CD4-positive, alpha-beta T cell (primary cell): Measurements from ENCODE around the gene CAMTA1. TPM values are rescaled to one million over a fixed set of nuclear protein-coding genes. Genes with fewer than 3 reads are reported as not detected.

Experiments
- ATAC-seq: fragments of 200-7000 bp; cut with Tn5 transposase; one replicate; pipeline ENCODE4 v1.10.0; 2022; ENCODE audit warnings: mild to moderate bottlenecking; ENCODE audit not compliant: poor library complexity
- CTCF ChIA-PET: fragments of 350-600 bp; sonication (Branson Sonifier 250); formaldehyde crosslinking; loops from one replicate; lab custom pipeline; 2021; ENCODE audit warnings: antibody characterized with exemption, inconsistent platforms; lab: Charles Lee
- POLR2A ChIA-PET: fragments of 350-600 bp; sonication (Branson Sonifier 250); formaldehyde crosslinking; loops from one replicate; lab custom pipeline; 2021; ENCODE audit warnings: antibody characterized with exemption, inconsistent platforms; lab: Charles Lee
- DNase-seq, 14 experiments: peaks; one replicate each; pipeline ENCODE4 v3.0.0-alpha.2; 2013 to 2020; ENCODE audit warnings: mixed read lengths in 2 of 14
- H3K27ac ChIP-seq, 2 donors: one replicate each; pipeline versions ENCODE4 v1.5.1 to v1.7.0; 2013; ENCODE audit warnings: low read length in 2 of 2, low read depth in 1 of 2, mild to moderate bottlenecking in 1 of 2
- H3K27me3 ChIP-seq, 2 experiments: 1 replicate in 1 of 2; 2 replicates in 1 of 2; pipeline versions ENCODE4 v1.6.1 to v1.7.0; 2013; ENCODE audit warnings: low read length in 2 of 2, control low read depth in 1 of 2, mild to moderate bottlenecking in 1 of 2, moderate library complexity in 1 of 2; ENCODE audit not compliant: insufficient read depth in 2 of 2, control insufficient read depth in 1 of 2
- H3K36me3 ChIP-seq: one replicate; pipeline ENCODE4 v1.6.1; 2013; ENCODE audit warnings: low read length, control low read depth; ENCODE audit not compliant: insufficient read depth
- H3K4me1 ChIP-seq: one replicate; pipeline ENCODE4 v1.6.1; 2013; ENCODE audit warnings: low read length, control low read depth; ENCODE audit not compliant: insufficient read depth
- H3K4me3 ChIP-seq: one replicate; pipeline ENCODE4 v1.5.1; 2013; ENCODE audit warnings: mild to moderate bottlenecking, low read length, moderate library complexity
- H3K9me3 ChIP-seq, 2 experiments: 1 replicate in 1 of 2; 2 replicates in 1 of 2; pipeline versions ENCODE4 v1.6.1 to v1.7.0; 2013; ENCODE audit warnings: low read length in 2 of 2, mild to moderate bottlenecking in 2 of 2, control low read depth in 1 of 2, moderate library complexity in 1 of 2; ENCODE audit not compliant: control insufficient read depth in 1 of 2, insufficient read depth in 1 of 2
- H3K27ac Mint-ChIP-seq: one replicate; pipeline ENCODE4 v1.8.0; 2020; ENCODE audit warnings: mixed read lengths
- H3K27me3 Mint-ChIP-seq: one replicate; pipeline ENCODE4 v1.8.0; 2021; ENCODE audit warnings: mixed read lengths
- H3K36me3 Mint-ChIP-seq: one replicate; pipeline ENCODE4 v1.8.0; 2021; ENCODE audit warnings: low read depth, mixed read lengths
- H3K4me1 Mint-ChIP-seq: one replicate; pipeline ENCODE4 v1.8.0; 2021; ENCODE audit warnings: low read depth, mixed read lengths
- H3K4me3 Mint-ChIP-seq: one replicate; pipeline ENCODE4 v1.8.0; 2020; ENCODE audit warnings: mild to moderate bottlenecking, mixed read lengths
- H3K9me3 Mint-ChIP-seq: one replicate; pipeline ENCODE4 v1.8.0; 2020; ENCODE audit warnings: mixed read lengths
- CTCF ChIP-seq: fragments of 200-600 bp; IDR thresholded peaks from one replicate; pipeline ENCODE4 v1.8.0; 2022; ENCODE audit warnings: antibody characterized with exemption, mild to moderate bottlenecking
- intact Hi-C, 2 experiments: fragments of 100-400 bp; cut with DNase I in 1 of 2; cut with micrococcal nuclease in 1 of 2; formaldehyde crosslinking; loops; one replicate each; pipeline versions ENCODE4 v1.15.1 to v1.9.0; 2023 to 2025; cut with DNase I, micrococcal nuclease
- total RNA-seq, 174 experiments: library from RNA in 2 of 174; stranded (reverse) in 2 of 174; gene quantifications; one replicate each; pipeline ENCODE4 v1.2.3 and lab custom pipeline; 2021 to 2026

CAMTA1 gene
- total RNA-seq, 2 experiments from 2014 or later, result 38.6 to 39.3 TPM

- no peak for ATAC-seq
- Mint-ChIP-seq H3K27me3 (peaks cover 4% of the 10 kb centered on the region), H3K27ac (no peak overlapping the region), H3K4me3 (no peak overlapping the region), H3K36me3 (no peaks in the 10 kb centered on the region), H3K4me1 (no peaks in the 10 kb centered on the region), H3K9me3 (no peaks in the 10 kb centered on the region)
- H3K4me1 ChIP-seq, result no peaks in the 10 kb centered on the region
- POLR2A ChIA-PET, result no interaction called here
- H3K9me3 ChIP-seq, result peaks cover 0 to 4% of the 10 kb centered on the region in 2 experiments
- no peak overlapping the region for H3K27ac ChIP-seq
- no peaks in the 10 kb centered on the region for H3K36me3 ChIP-seq
- CTCF ChIA-PET, result no interaction called here
- no peak overlapping the region for H3K4me3 ChIP-seq
- no peaks in the 10 kb centered on the region for H3K27me3 ChIP-seq
- no peak for TF ChIP-seq CTCF
- intact Hi-C loops, result no loop called here
- no peak for DNase-seq
Observed at GRCh38 chr1:7558481-7558880, 773.2 kb downstream of the CAMTA1 start.

GRCh38 chr1:7558921-7559869 lies 773.9 kb downstream of the CAMTA1 start:
- Histone ChIP-seq H3K27ac (no peak overlapping the region), H3K27me3 (no peaks in the 10 kb centered on the region), H3K4me3 (no peak overlapping the region), H3K36me3 (no peaks in the 10 kb centered on the region), H3K4me1 (no peaks in the 10 kb centered on the region), H3K9me3 (peaks cover 0 to 4% of the 10 kb centered on the region in 2 experiments)
- Mint-ChIP-seq H3K27me3 (peaks cover 4% of the 10 kb centered on the region), H3K27ac (no peak overlapping the region), H3K4me1 (no peaks in the 10 kb centered on the region), H3K36me3 (no peaks in the 10 kb centered on the region), H3K9me3 (no peaks in the 10 kb centered on the region), H3K4me3 (no peak overlapping the region)
- DNase-seq (no peak), ATAC-seq (no peak)
- TF ChIP-seq CTCF, result no peak
- ChIA-PET POLR2A (no interaction called here), CTCF (no interaction called here)
- intact Hi-C loops, result no loop called here

GRCh38 chr1:7560128-7560527 lies 774.9 kb downstream of the CAMTA1 start:
- H3K9me3 Mint-ChIP-seq, result no peaks in the 10 kb centered on the region
- intact Hi-C loops, result no loop called here
- peaks cover 4% of the 10 kb centered on the region for H3K27me3 Mint-ChIP-seq
- ChIA-PET CTCF (no interaction called here), POLR2A (no interaction called here)
- Histone ChIP-seq H3K36me3 (no peaks in the 10 kb centered on the region), H3K4me3 (no peak overlapping the region), H3K4me1 (no peaks in the 10 kb centered on the region), H3K9me3 (peaks cover 0 to 5% of the 10 kb centered on the region in 2 experiments), H3K27me3 (no peaks in the 10 kb centered on the region), H3K27ac (no peak overlapping the region)
- no peak overlapping the region for H3K4me3 Mint-ChIP-seq
- no peak for TF ChIP-seq CTCF
- H3K4me1 Mint-ChIP-seq, result no peaks in the 10 kb centered on the region
- DNase-seq (no peak), ATAC-seq (no peak)
- no peaks in the 10 kb centered on the region for H3K36me3 Mint-ChIP-seq
- no peak overlapping the region for H3K27ac Mint-ChIP-seq
